Activated T-cell treated with anti-CD3 and anti-CD28 coated beads, Interleukin-2, amount 50 U/mL, for 1 hour (primary cell): ENCODE results near the gene ELMO1.
A peak's percentile ranks its signal among the peaks of the same experiment; 100 is the strongest.

Experiments used
- DNase-seq: peaks from one replicate; pipeline ENCODE4 v3.0.0-alpha.2; 2020

Gene ELMO1

GRCh38 chr7:37448636-37449361, at the start of gene ELMO1:
Gene ELMO1, minus strand, starts transcription at chr7:37448864. Its CDS starts 106,174 bp downstream, at chr7:37342690.
- DNase-seq, result peak; percentile 79

- no peak for DNase-seq
These were observed 48.9 kb upstream of the ELMO1 start for GRCh38 chr7:37497576-37497975.

DNA sequence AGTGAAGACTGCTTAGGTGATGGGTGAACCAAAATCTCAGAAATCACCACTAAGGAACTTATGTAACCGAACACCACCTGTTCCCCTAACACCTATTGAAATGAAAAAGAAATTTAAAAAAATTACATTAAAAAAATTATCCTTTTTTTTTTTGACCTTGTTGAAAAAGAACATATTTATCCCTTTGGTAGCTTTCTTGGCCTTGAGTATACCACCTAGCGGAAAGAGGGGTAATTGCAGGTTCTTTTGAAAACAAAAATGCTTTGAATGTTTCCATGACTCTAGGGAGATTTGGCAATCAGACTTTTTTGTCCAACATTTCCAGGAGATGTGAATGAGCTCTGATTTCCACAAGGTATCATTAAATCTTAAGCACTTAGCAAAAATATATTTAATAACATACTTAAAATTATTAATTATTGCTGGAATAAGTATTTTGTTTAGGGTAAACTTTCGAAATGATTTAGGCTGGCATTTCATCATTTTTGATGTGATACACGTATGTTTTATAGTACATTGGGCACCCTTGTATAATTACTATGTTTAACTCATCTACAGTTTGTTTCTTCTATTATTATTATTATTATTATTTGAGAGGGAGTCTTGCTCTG, 47.0 kb upstream of the ELMO1 start:
- no peak for DNase-seq

DNA sequence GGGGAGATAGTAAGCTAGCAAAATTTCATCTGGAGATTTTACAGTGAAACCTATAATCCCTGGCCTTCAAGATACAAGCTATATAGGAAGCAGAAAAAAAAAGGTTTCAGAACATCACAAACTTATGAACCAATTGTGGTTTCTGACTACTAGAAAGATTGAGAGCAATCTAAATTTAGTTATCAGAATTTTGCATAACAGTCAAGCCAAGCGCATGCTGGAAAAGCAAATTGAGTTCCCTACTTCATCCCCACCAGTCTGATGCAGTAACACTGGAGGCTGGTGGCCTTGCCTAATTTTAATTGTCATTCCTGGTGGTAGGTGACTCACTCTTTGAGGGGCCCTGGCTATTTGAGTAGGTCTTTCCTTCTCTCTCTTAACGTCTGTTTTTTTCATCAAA, 46.3 kb upstream of the ELMO1 start:
- no peak for DNase-seq

GRCh38 chr7:37493810-37494209, 45.1 kb upstream of the ELMO1 start:
- DNase-seq, result no peak

GRCh38 chr7:37493123-37493522, 44.5 kb upstream of the ELMO1 start:
- DNase-seq, result no peak

GRCh38 chr7:37491919-37492694, 43.4 kb upstream of the ELMO1 start:
- DNase-seq, result no peak

DNA sequence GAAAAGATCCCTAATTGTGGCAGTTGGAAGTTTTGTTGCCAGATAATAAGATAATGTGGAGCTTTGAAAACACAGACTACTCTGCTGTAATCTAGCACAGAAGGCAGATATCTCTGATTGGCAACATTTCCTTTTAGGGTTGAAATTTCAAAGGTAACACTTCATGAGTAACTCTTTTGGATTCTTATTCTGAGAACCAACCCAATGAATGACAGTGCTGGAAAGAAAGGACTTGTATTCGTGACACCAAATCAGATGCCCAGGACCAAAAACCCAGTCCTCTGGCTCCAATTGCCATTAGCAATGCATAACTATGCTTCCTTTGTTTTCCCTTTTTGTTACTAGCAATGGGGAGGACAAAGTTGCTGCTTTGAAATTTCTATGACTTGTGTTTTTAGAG, 41.0 kb upstream of the ELMO1 start:
- no peak for DNase-seq

DNA sequence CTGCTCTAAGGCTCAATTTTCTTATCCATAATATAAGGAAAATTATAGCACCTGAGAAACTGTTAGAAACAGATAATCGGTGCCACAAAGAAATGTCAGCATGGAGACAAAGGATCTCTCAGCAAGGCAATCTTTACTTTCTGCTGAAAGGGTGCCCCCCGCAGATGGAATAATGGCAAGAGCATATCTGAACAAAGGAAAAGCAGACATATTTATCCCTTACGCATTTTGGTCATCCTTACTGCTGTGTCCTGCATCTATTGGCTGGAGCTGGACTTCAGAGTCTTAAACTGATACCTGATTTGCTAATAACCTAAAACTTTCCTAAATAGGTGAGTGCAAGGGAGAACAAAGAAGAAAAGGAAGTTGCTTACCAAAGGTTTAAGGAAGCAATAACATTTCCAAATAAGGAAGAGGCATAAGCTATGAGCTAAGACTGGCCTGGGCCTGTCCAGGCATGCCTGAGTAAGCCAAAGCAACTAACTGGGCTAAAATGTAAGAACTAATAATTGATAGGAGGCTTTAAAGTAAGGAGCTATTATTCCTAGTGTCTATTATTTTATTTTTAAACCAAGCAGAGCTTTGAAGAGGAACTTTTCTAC, 39.6 kb upstream of the ELMO1 start:
- no peak for DNase-seq

GRCh38 chr7:37484426-37485073, 35.9 kb upstream of the ELMO1 start:
- no peak for DNase-seq

GRCh38 chr7:37483627-37484026, 35.0 kb upstream of the ELMO1 start:
- DNase-seq, result no peak

DNA sequence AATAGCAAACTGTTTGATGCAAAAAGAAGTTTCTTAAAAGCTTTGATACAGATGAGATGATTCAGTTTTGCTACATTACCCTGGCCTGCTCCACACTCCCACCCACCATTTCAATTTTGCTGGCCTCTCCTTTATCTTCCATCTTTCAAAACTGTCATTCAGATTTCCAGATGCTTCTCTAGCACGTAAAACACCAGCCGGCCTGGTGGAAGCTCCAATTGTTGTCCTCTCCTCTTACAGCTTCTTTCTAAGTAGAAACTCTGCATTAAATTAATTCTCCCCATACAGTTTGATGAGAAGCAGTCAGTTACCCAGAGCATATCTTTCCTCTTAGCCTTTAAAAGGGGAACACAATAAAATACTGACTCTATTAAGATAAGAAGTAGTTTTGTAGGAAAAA, 34.3 kb upstream of the ELMO1 start:
- DNase-seq, result no peak

- DNase-seq, result no peak
These were observed 33.8 kb upstream of the ELMO1 start for GRCh38 chr7:37482505-37482904.

- DNase-seq, result no peak
These were observed 33.1 kb upstream of the ELMO1 start for GRCh38 chr7:37481722-37482288.

GRCh38 chr7:37481154-37481553, 32.5 kb upstream of the ELMO1 start:
- DNase-seq, result no peak

- DNase-seq, result no peak
These were observed 31.7 kb upstream of the ELMO1 start for GRCh38 chr7:37480041-37481031.

- no peak for DNase-seq
These were observed 28.3 kb upstream of the ELMO1 start for GRCh38 chr7:37476881-37477450.

DNA sequence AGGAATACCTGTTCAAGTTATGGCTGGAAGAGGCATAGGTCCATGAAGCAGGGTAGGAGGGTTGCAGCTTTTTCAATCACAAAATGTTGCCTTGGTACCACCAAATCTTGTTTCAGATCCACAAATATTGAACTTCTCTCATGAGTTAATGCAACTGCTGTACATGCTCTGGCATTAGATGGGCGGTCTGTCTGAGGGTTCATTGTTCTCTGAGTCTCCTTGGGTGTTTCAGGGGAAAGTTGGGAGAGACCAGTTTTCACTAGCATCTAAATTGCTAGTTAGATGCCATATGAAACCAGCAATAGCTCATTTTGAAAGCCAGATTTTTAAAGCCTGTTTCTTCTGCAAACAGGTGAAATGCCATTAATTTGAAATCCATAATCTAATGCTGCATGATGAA, 27.8 kb upstream of the ELMO1 start:
- DNase-seq, result no peak

DNA sequence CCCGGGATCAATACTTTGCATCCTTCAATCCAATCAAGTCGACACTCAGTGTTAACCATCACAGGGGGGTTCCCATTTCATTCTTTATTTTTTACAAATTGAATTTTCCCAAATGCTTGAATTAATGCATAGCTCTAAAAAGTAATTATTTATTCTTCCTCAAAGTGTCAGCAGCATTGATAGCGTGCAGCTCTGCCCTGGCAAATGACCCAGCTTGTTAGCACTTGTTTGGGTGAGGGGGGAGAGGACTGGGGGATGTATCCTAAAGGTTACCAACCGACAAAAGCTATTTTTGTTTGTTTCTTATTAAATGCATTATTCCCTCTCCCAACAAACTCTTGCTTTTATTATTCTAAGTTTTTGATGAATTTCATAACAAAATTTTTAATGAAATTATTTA, 27.0 kb upstream of the ELMO1 start:
- DNase-seq, result no peak

DNA sequence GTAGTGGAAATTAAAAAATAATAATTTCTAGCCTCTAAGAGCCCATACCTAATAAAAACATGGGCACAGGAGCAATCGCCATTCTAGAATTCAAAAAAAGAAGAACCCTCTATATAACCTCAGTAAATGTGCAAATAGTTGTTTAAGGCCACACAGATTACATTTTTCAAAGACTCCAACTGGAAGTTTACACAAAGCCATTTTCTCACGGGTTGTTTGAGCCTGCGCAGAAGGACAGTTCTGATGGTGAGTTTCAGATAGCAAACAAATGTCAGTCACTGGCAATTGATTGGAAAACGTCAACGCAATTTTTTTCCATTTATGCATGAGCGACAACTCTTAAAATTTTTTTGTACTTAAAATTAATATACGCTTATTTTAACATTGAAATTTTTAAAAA, 23.0 kb upstream of the ELMO1 start:
- DNase-seq, result no peak

- no peak for DNase-seq
These were observed 18.3 kb upstream of the ELMO1 start for GRCh38 chr7:37467002-37467401.
